GM12878 (cell line): ENCODE measurements around the gene SCNN1B. TPM values are rescaled to one million over a fixed set of nuclear protein-coding genes. Genes with fewer than 3 reads are reported as not detected.

ENCODE experiments used
- ATAC-seq: fragments of 200-7000 bp; cut with Tn5 transposase; 3 replicates; pipeline ENCODE4 v1.9.1; 2020; ENCODE audit warnings: mild to moderate bottlenecking, moderate library complexity
- BruUV-seq: library from RNA; stranded (reverse); fragments of 400-500 nt; replicated peaks from 2 replicates; lab custom pipeline; 2021; lab: Mats Ljungman, UMichigan
- CTCF ChIA-PET: fragments of 300-600 bp; sonication (Branson Sonifier 250); formaldehyde crosslinking; extraction: SDS; loops from one replicate; lab custom pipeline; 2021; ENCODE audit warnings: inconsistent platforms; lab: Yijun Ruan, JAX
- POLR2A ChIA-PET: fragments of 350-600 bp; formaldehyde crosslinking; extraction: SDS; loops from one replicate; lab custom pipeline; 2021; ENCODE audit warnings: inconsistent platforms; lab: Charles Lee
- RAD21 ChIA-PET: fragments of 300-600 bp; sonication (Branson Sonifier 250); formaldehyde crosslinking; loops from one replicate; lab custom pipeline; 2023; ENCODE audit warnings: antibody characterized with exemption; ENCODE audit not compliant: unreplicated experiment; lab: Charles Lee
- SMC1A ChIA-PET: fragments of 300-600 bp; sonication (Branson Sonifier 250); formaldehyde crosslinking; loops from one replicate; lab custom pipeline; 2023; ENCODE audit not compliant: unreplicated experiment, uncharacterized antibody; lab: Charles Lee
- DNase-seq: peaks from one replicate; pipeline ENCODE4 v3.0.0-alpha.2; 2011; ENCODE audit warnings: low read depth, low spot score
- FAIRE-seq: peaks from 3 replicates; lab custom pipeline; 2011; peaks lifted over from hg19 to GRCh38; lab: Jason Lieb, UNC
- H2AFZ ChIP-seq: 2 replicates; pipeline ENCODE4 v1.6.0; 2011; ENCODE audit warnings: low read depth, low read length, control low read depth; ENCODE audit not compliant: control insufficient read depth
- H3K27ac ChIP-seq: 2 replicates; pipeline ENCODE4 v1.5.1; 2011; ENCODE audit warnings: control low read depth; ENCODE audit not compliant: control insufficient read depth, insufficient read depth
- H3K27me3 ChIP-seq, 2 experiments: replicated peaks in 1 of 2; 2 replicates each; pipeline versions ENCODE4 v1.6.0 to v1.6.1; 2011; ENCODE audit warnings: low read length in 1 of 2; ENCODE audit not compliant: control insufficient read depth in 2 of 2, insufficient read depth in 2 of 2
- H3K36me3 ChIP-seq, 2 experiments: 2 replicates each; pipeline ENCODE4 v1.5.1; 2011; ENCODE audit warnings: low read length in 1 of 2; ENCODE audit not compliant: control insufficient read depth in 2 of 2, insufficient read depth in 2 of 2
- H3K4me1 ChIP-seq: 2 replicates; pipeline ENCODE4 v1.6.1; 2011; ENCODE audit warnings: mild to moderate bottlenecking, low read length, moderate library complexity, mixed read lengths; ENCODE audit not compliant: control insufficient read depth, insufficient read depth
- H3K4me2 ChIP-seq: 2 replicates; pipeline ENCODE4 v1.6.0; 2011; ENCODE audit warnings: control low read depth; ENCODE audit not compliant: control insufficient read depth, insufficient read depth
- H3K4me3 ChIP-seq: fragments of 200-600 bp; sonication (generic); 2 replicates; pipeline ENCODE4 v1.5.1; 2016
- H3K79me2 ChIP-seq: 2 replicates; pipeline ENCODE4 v1.6.0; 2011; ENCODE audit warnings: low read length; ENCODE audit not compliant: control insufficient read depth, insufficient read depth
- H3K9ac ChIP-seq: 2 replicates; pipeline ENCODE4 v1.8.0; 2011; ENCODE audit warnings: low read length, control low read depth, mixed read lengths; ENCODE audit not compliant: control insufficient read depth, insufficient read depth
- H3K9me3 ChIP-seq: replicated peaks from 3 replicates; pipeline ENCODE4 v1.5.1; 2011; ENCODE audit warnings: mild to moderate bottlenecking, low read length; ENCODE audit not compliant: control insufficient read depth, insufficient read depth
- H4K20me1 ChIP-seq: 2 replicates; pipeline ENCODE4 v1.6.0; 2011; ENCODE audit not compliant: control insufficient read depth, insufficient read depth
- ATF7 ChIP-seq: fragments of 450-650 bp; IDR thresholded peaks from 2 replicates; pipeline ENCODE4 v1.6.1; 2016; ENCODE audit warnings: low read depth, mild to moderate bottlenecking
- BHLHE40 ChIP-seq, 2 experiments: fragments of 450-650 bp in 1 of 2; IDR thresholded peaks; 2 replicates each; pipeline ENCODE4 v1.6.1; 2011 to 2017; ENCODE audit warnings: low read depth in 2 of 2, borderline replicate concordance in 1 of 2, improper control_type of control experiment in 1 of 2, low read length in 1 of 2, mild to moderate bottlenecking in 1 of 2
- CTCF ChIP-seq, 3 experiments: IDR thresholded peaks in 2 of 3; conservative IDR thresholded peaks in 1 of 3; 2 replicates each; pipeline ENCODE4 v1.5.1; 2011; ENCODE audit warnings: low read depth in 3 of 3, low read length in 3 of 3, mild to moderate bottlenecking in 3 of 3, control low read depth in 2 of 3, moderate library complexity in 2 of 3, inconsistent platforms in 1 of 3, mixed read lengths in 1 of 3; ENCODE audit not compliant: control insufficient read depth in 2 of 3, insufficient read depth in 1 of 3; ENCODE audit errors: extremely low read depth in 1 of 3
- FOXM1 ChIP-seq: IDR thresholded peaks from 2 replicates; pipeline ENCODE4 v1.6.1; 2012; ENCODE audit warnings: low read depth, mild to moderate bottlenecking, inconsistent platforms, low read length, moderate library complexity
- HSF1 ChIP-seq: fragments of 150-350 bp; IDR thresholded peaks from 2 replicates; pipeline ENCODE4 v1.6.1; 2014; ENCODE audit warnings: mild to moderate bottlenecking, low read depth, low read length
- NR2C1 ChIP-seq: fragments of 450-650 bp; IDR thresholded peaks from 2 replicates; pipeline ENCODE4 v1.6.1; 2017; ENCODE audit warnings: antibody characterized with exemption, mild to moderate bottlenecking, moderate library complexity
- RAD51 ChIP-seq: fragments of 450-650 bp; IDR thresholded peaks from 2 replicates; pipeline ENCODE4 v1.6.1; 2016; ENCODE audit warnings: moderate library complexity, mild to moderate bottlenecking, inconsistent platforms
- SIN3A ChIP-seq: IDR thresholded peaks from 2 replicates; pipeline ENCODE4 v1.6.1; 2012; ENCODE audit warnings: low read depth, low read length, improper control_type of control experiment
- SMC3 ChIP-seq: IDR thresholded peaks from 2 replicates; pipeline ENCODE4 v1.6.1; 2011; ENCODE audit warnings: low read length, improper control_type of control experiment, borderline replicate concordance
- SREBF2 ChIP-seq: IDR thresholded peaks from 2 replicates; pipeline ENCODE4 v1.6.1; 2012; ENCODE audit warnings: mild to moderate bottlenecking, low read length
- TARDBP ChIP-seq: IDR thresholded peaks from 2 replicates; pipeline ENCODE4 v1.6.1; 2016; ENCODE audit warnings: borderline replicate concordance
- USF1 ChIP-seq: IDR thresholded peaks from 2 replicates; pipeline ENCODE4 v1.6.1; 2011; ENCODE audit warnings: borderline replicate concordance, low read depth, mild to moderate bottlenecking, moderate library complexity, mixed read lengths, low read length; ENCODE audit not compliant: insufficient read depth; ENCODE audit errors: extremely low read length
- YY1 ChIP-seq: IDR thresholded peaks from 2 replicates; pipeline ENCODE4 v1.6.1; 2011; ENCODE audit warnings: low read depth, mild to moderate bottlenecking, low read length
- WGBS: methylation state at CpG from one replicate; pipeline ENCODE4 v1.1.6; 2016; ENCODE audit warnings: low lambda C conversion rate; ENCODE audit not compliant: insufficient replicate concordance, insufficient coverage; ENCODE audit errors: missing lambda C conversion rate; 5-methylcytosine and 5-hydroxymethylcytosine counted together
- in situ Hi-C: fragments of 300-500 bp; cut with MboI; formaldehyde crosslinking; loops from 9 replicates; pipeline ENCODE4 v1.14.3; 2018; ENCODE audit warnings: mixed read lengths
- intact Hi-C: fragments of 100-400 bp; cut with micrococcal nuclease; formaldehyde crosslinking; loops from one replicate; pipeline ENCODE4 v1.14.2; 2022; ENCODE audit not compliant: unreplicated experiment
- polyA plus RNA-seq, 11 experiments: library from polyadenylated mRNA; depleted of rRNA in 4 of 11; unstranded in 6 of 11; stranded (reverse) in 5 of 11; fragments of >200 nt; fragmentation: Nextera tagmentation in 4 of 11; fragmentation: Illumina TruSeq in 1 of 11; extraction: Ambion mirVana in 4 of 11; extraction: Trizol in 1 of 11; gene quantifications; 1 replicate in 1 of 11; 2 replicates in 10 of 11; pipeline versions ENCODE4 v1.2.1 to v1.2.3, GENCODE V29; 2011 to 2016; ENCODE audit warnings: inconsistent platforms in 2 of 11, missing spikeins in 2 of 11, low read depth in 1 of 11
- total RNA-seq, 4 experiments: library from RNA; depleted of rRNA in 3 of 4; stranded (reverse); fragments of >200 nt in 3 of 4; fragmentation: Illumina TruSeq in 1 of 4; extraction: Trizol in 1 of 4; gene quantifications; 2 replicates each; pipeline versions ENCODE4 v1.2.1 to v1.2.3, GENCODE V29; 2013 to 2021
- TF ChIP-seq, protein P1 (sequence below): fragments of 450-650 bp; IDR thresholded peaks from 2 replicates; pipeline ENCODE4 v1.6.1; 2017; ENCODE audit warnings: mild to moderate bottlenecking, moderate library complexity
- TF ChIP-seq, protein P2 (sequence below): IDR thresholded peaks from 2 replicates; pipeline ENCODE4 v1.6.1; 2011; ENCODE audit warnings: borderline replicate concordance, low read depth, mild to moderate bottlenecking, moderate library complexity, low read length; ENCODE audit not compliant: insufficient read depth, poor library complexity, severe bottlenecking

Gene SCNN1B
- total and polyA plus RNA-seq, 10 of the 15 experiments (the other 5 are each of a cell fraction or from before 2014, with no cell fraction given), result 0.28 to 1.5 (median 0.64) TPM

DNA sequence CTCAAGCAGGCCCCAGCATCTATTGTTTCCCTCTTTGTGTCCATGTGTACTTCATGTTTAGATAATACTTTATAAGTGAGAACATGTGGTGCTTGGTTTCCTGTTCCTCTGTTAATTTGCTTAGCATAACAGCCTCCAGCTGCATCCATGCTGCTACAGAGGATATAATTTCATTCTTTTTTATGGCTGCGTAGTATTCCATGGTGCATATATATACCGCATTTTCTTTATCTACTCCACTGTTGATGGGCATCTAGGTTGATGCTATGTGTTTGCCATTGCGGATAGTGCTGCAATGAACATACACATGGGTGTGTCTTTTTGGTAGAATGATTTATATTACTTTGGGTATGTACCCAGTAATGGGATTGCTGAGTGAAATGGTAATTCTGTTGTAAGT lies 31.4 kb upstream of the SCNN1B start:
- Histone ChIP-seq H2AFZ (no peak overlapping the region), H3K9ac (no peak overlapping the region), H3K9me3 (no peaks in the 10 kb centered on the region), H3K4me2 (no peak overlapping the region), H4K20me1 (no peaks in the 10 kb centered on the region), H3K36me3 (no peaks in the 10 kb centered on the region), H3K4me3 (no peak overlapping the region), H3K79me2 (no peaks in the 10 kb centered on the region), H3K27me3 (no peaks in the 10 kb centered on the region), H3K27ac (no peak overlapping the region), H3K4me1 (no peaks in the 10 kb centered on the region)
- RAD21 ChIA-PET, result no interaction called here
- BruUV-seq, result no TSS peak
- SMC1A ChIA-PET, result no interaction called here
- CTCF ChIA-PET, result no interaction called here
- WGBS, result 58% methylated on average over 3 of the region's 3 CpGs
- DNase-seq (no peak), FAIRE-seq (no peak), ATAC-seq (no peak)
- in situ Hi-C loops, result no loop called here
- POLR2A ChIA-PET, result no interaction called here
- intact Hi-C loops, result no loop called here
- TF ChIP-seq HSF1 (no peak), SIN3A (no peak), BHLHE40 (IDR thresholded peaks at IDR 0.05; ENCODE audit: borderline replicate concordance in 1 of 2, low read depth in 2 of 2, low read length in 1 of 2) (no peak), NR2C1 (no peak), FOXM1 (no peak), SMC3 (no peak), RAD51 (no peak), TARDBP (no peak), YY1 (no peak), USF1 (no peak), SREBF2 (no peak), CTCF (IDR thresholded peaks at IDR 0.05 in 2 of 3, conservative IDR thresholded peaks at IDR 0.05 in 1 of 3; ENCODE audit: control insufficient read depth in 2 of 3, extremely low read depth in 1 of 3, insufficient read depth in 1 of 3, low read depth in 3 of 3, low read length in 3 of 3) (no peak), ATF7 (no peak)
- TF ChIP-seq, protein P1, sequence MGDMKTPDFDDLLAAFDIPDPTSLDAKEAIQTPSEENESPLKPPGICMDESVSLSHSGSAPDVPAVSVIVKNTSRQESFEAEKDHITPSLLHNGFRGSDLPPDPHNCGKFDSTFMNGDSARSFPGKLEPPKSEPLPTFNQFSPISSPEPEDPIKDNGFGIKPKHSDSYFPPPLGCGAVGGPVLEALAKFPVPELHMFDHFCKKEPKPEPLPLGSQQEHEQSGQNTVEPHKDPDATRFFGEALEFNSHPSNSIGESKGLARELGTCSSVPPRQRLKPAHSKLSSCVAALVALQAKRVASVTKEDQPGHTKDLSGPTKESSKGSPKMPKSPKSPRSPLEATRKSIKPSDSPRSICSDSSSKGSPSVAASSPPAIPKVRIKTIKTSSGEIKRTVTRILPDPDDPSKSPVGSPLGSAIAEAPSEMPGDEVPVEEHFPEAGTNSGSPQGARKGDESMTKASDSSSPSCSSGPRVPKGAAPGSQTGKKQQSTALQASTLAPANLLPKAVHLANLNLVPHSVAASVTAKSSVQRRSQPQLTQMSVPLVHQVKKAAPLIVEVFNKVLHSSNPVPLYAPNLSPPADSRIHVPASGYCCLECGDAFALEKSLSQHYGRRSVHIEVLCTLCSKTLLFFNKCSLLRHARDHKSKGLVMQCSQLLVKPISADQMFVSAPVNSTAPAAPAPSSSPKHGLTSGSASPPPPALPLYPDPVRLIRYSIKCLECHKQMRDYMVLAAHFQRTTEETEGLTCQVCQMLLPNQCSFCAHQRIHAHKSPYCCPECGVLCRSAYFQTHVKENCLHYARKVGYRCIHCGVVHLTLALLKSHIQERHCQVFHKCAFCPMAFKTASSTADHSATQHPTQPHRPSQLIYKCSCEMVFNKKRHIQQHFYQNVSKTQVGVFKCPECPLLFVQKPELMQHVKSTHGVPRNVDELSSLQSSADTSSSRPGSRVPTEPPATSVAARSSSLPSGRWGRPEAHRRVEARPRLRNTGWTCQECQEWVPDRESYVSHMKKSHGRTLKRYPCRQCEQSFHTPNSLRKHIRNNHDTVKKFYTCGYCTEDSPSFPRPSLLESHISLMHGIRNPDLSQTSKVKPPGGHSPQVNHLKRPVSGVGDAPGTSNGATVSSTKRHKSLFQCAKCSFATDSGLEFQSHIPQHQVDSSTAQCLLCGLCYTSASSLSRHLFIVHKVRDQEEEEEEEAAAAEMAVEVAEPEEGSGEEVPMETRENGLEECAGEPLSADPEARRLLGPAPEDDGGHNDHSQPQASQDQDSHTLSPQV, result no peak
- TF ChIP-seq, protein P2, sequence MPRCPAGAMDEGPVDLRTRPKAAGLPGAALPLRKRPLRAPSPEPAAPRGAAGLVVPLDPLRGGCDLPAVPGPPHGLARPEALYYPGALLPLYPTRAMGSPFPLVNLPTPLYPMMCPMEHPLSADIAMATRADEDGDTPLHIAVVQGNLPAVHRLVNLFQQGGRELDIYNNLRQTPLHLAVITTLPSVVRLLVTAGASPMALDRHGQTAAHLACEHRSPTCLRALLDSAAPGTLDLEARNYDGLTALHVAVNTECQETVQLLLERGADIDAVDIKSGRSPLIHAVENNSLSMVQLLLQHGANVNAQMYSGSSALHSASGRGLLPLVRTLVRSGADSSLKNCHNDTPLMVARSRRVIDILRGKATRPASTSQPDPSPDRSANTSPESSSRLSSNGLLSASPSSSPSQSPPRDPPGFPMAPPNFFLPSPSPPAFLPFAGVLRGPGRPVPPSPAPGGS, result no peak
